Osteocyte (in vitro differentiated cells): ENCODE results near the gene CREB5. TPM values are rescaled to one million over a fixed set of nuclear protein-coding genes. Genes with fewer than 3 reads are reported as not detected.

Experiments
- DNase-seq: peaks from one replicate; pipeline ENCODE4 v3.0.0; 2021; ENCODE audit warnings: mixed read lengths; ENCODE audit not compliant: unreplicated experiment; ENCODE audit errors: extremely low spot score
- H3K27ac Mint-ChIP-seq: one replicate; pipeline ENCODE4 v1.8.0; 2021; ENCODE audit warnings: mild to moderate bottlenecking, mixed read lengths; ENCODE audit not compliant: unreplicated experiment
- H3K27me3 Mint-ChIP-seq: one replicate; pipeline ENCODE4 v1.8.0; 2021; ENCODE audit warnings: mixed read lengths; ENCODE audit not compliant: unreplicated experiment
- H3K36me3 Mint-ChIP-seq: one replicate; pipeline ENCODE4 v1.8.0; 2021; ENCODE audit warnings: mixed read lengths; ENCODE audit not compliant: unreplicated experiment
- H3K4me1 Mint-ChIP-seq: one replicate; pipeline ENCODE4 v1.8.0; 2021; ENCODE audit warnings: mixed read lengths; ENCODE audit not compliant: unreplicated experiment
- H3K4me3 Mint-ChIP-seq: one replicate; pipeline ENCODE4 v1.8.0; 2021; ENCODE audit warnings: mild to moderate bottlenecking, moderate library complexity, mixed read lengths; ENCODE audit not compliant: unreplicated experiment
- H3K9me3 Mint-ChIP-seq: one replicate; pipeline ENCODE4 v1.8.0; 2021; ENCODE audit warnings: mixed read lengths; ENCODE audit not compliant: unreplicated experiment
- CTCF ChIP-seq: fragments of 200-600 bp; sonication (generic); IDR thresholded peaks from 2 replicates; pipeline ENCODE4 v1.5.0; 2021; ENCODE audit warnings: antibody characterized with exemption, mild to moderate bottlenecking, moderate library complexity
- total RNA-seq: library from RNA; stranded (reverse); gene quantifications from 2 replicates; pipeline ENCODE4 v1.2.1, GENCODE V29; 2021

Gene CREB5
- total RNA-seq, 1 donor from 2014 or later, result 7.5 TPM

- no peak for DNase-seq
- Mint-ChIP-seq H3K36me3 (no peaks in the 10 kb centered on the region), H3K4me3 (no peak overlapping the region), H3K27ac (no peak overlapping the region), H3K9me3 (no peaks in the 10 kb centered on the region), H3K4me1 (no peaks in the 10 kb centered on the region), H3K27me3 (peaks cover 6% of the 10 kb centered on the region)
- TF ChIP-seq CTCF, result no peak
These were observed 237.5 kb downstream of the CREB5 start for GRCh38 chr7:28649811-28650210.

GRCh38 chr7:28654110-28654509 lies 241.8 kb downstream of the CREB5 start:
- peaks cover 3% of the 10 kb centered on the region for H3K9me3 Mint-ChIP-seq
- no peak overlapping the region for H3K27ac Mint-ChIP-seq
- no peak for TF ChIP-seq CTCF
- DNase-seq, result no peak
- H3K36me3 Mint-ChIP-seq, result peaks cover 3% of the 10 kb centered on the region
- H3K4me3 Mint-ChIP-seq, result no peak overlapping the region
- no peaks in the 10 kb centered on the region for H3K4me1 Mint-ChIP-seq
- H3K27me3 Mint-ChIP-seq, result peaks cover 2% of the 10 kb centered on the region

GRCh38 chr7:28656529-28656928 lies 244.2 kb downstream of the CREB5 start:
- peaks cover 13% of the 10 kb centered on the region for H3K9me3 Mint-ChIP-seq
- H3K27me3 Mint-ChIP-seq, result peaks cover 2% of the 10 kb centered on the region
- TF ChIP-seq CTCF, result no peak
- H3K36me3 Mint-ChIP-seq, result peaks cover 3% of the 10 kb centered on the region
- no peak overlapping the region for H3K4me3 Mint-ChIP-seq
- no peaks in the 10 kb centered on the region for H3K4me1 Mint-ChIP-seq
- no peak overlapping the region for H3K27ac Mint-ChIP-seq
- DNase-seq, result no peak

- Mint-ChIP-seq H3K27ac (no peak overlapping the region), H3K27me3 (no peaks in the 10 kb centered on the region)
- no peak for TF ChIP-seq CTCF
These were observed 246.1 kb downstream of the CREB5 start for GRCh38 chr7:28658381-28658780.

GRCh38 chr7:28660132-28660531 lies 247.8 kb downstream of the CREB5 start:
- Mint-ChIP-seq H3K36me3 (peaks cover 3% of the 10 kb centered on the region), H3K27me3 (peaks cover 4% of the 10 kb centered on the region), H3K27ac (no peak overlapping the region), H3K4me1 (no peaks in the 10 kb centered on the region), H3K9me3 (peaks cover 13% of the 10 kb centered on the region), H3K4me3 (no peak overlapping the region)
- TF ChIP-seq CTCF, result no peak
- no peak for DNase-seq

More at GRCh38 chr7:28658381-28658780, 246.1 kb downstream of the CREB5 start:
- DNase-seq, result no peak
- peaks cover 13% of the 10 kb centered on the region for H3K9me3 Mint-ChIP-seq
- peaks cover 3% of the 10 kb centered on the region for H3K36me3 Mint-ChIP-seq
- no peak overlapping the region for H3K4me3 Mint-ChIP-seq
- H3K4me1 Mint-ChIP-seq, result no peaks in the 10 kb centered on the region
